NCI-H1436 (cell line): ENCODE data around the gene DPP6.

Source experiments
- DNase-seq: peaks from one replicate; lab custom pipeline; 2025; lab: John Stamatoyannopoulos, UW

Gene DPP6

DNA sequence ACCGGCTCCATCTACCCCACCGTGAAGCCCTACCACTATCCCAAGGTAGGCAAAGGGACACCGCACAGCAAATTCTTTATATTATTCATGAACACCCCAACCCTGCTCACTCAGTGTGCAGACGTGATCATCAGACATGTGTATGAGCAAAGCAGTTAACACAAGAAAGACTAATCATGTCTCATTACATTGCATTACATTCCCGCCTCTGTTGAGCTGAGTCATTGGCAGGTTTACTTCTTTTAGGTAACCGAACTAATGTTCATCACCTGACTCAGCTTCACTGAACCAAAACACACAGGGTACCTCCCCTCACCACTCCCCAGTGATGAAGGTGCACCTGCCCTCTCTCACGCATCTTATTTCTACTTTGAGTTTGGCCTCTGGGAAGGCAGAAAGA is 717.3 kb downstream of the DPP6 start:
- DNase-seq = no peak

DNA sequence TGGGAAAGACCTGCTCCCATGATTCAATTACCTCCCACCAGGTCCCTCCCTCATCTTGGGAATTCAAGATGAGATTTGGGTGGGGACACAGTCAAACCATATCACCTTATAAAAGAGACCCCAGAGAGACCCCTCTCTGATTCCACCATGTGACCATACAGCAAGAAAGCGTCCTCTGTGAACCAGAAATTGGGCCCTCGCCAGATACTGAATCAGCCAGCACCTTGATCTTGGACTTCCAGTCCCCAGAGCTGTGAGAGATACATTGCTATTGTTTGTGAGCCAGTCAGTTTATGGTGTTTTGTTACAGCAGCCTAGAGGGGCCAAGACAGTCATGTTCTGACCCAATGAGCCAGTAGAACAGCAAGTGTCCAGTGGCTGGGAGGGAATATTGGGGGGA is 718.2 kb downstream of the DPP6 start:
- no peak for DNase-seq

DNA sequence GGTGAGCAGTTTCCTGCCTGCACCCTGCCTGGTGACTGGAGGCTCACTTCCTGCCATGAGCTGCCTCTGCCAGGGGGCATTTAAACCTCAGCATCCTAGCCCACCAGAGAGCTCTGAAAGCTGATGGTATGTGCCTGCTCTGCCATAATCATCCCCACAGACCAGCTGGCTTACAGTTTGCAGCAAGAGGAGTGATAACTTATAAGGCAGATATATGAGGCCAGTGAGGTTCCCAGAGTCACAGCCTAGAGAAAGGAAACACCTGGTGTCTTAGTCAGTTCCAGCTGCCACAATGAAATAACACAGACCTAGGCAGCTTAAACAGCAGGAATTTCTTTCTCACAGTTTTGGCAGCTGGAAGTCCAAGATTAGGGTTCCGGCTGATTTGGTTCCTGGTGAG is 718.8 kb downstream of the DPP6 start:
- DNase-seq = no peak

DNA sequence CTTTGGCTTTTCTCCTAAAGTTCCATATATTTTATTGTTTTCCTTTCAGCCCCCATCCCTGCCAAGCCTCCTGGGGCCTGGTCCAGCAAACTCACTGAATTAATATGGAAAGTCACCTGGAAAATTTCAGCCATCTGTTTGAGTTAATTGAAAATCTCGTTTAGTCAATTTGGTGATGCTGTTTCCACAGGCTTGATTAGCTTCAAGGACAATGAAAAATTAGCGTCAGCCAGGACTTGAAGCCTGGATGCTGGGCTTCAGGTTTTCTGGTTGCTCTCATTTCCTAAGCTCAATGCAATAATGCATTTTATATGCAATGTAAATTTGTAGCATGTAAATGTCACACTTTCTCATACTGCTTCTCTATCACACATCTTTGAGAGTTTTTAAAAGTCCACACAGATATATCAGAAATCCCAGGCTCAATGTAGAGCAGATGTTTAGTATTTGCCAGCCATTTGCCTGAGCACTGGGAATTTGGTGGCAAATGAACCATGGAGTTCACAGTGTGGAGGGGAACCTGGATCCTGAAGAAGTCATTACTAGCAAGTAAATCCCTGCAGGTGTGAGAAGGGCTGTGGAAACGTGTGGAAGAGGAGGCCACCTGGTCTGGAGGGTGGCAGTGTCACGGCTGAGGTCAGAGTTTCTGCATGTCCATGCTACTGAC is 722.2 kb downstream of the DPP6 start:
- DNase-seq = no peak

DNA sequence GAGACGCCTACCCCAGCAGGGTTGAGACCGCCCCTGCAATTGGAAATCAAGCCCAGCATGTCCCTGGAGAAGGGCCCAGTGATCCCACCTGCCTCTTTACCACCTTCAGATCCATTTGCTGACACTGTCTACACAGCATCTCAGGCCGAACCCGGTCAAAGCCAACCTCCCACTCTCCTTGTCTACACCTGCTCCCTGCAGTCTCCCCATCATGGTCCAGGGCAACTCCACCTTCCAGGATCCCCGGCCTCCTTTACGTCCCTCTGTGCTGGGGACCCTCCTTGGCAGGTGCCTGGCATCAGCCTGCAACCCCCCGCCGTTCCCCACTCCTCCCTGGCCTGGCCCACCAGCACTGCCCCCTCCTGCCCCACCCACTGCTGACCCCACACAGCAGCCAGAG is 723.5 kb downstream of the DPP6 start:
- DNase-seq = no peak

DNA sequence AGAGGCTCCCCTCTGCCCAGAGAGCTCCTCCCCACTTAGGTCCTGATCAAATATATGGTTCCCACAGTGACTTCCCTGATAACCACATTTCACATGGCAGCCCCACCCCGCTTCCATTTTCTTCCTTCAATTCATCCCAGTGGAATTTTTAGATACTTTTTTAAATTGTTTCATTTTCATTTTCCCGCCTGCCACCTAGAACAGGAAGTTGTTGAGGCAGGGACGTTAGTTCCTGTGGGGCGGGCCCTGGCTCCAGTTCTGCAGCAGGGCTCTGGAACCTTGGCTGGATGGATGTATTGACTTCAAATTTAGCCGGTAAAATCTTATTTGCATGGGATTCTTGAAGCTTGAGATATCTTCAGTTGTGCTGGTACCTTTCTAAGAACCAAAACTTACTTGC is 724.2 kb downstream of the DPP6 start:
- DNase-seq = no peak

DNA sequence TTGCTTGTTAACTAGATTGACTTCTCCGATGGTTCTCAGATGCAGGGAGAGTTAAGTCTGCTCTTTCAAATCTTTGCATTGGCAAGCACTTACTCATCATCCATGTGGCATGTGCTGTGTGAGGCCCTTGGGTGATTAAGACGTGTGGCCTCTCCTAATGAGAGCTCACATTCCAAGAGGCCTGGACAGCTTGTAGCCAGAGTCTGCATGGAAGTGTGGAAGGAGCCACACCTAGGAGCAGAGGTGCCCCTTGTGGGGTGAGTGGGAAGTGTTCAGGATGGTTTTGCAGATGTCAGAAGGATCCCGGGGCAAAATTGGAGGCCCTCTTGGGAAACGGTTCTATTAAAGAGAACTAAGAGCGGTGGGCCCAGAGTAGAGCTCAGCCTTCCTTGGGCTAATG is 724.8 kb downstream of the DPP6 start:
- no peak for DNase-seq

DNA sequence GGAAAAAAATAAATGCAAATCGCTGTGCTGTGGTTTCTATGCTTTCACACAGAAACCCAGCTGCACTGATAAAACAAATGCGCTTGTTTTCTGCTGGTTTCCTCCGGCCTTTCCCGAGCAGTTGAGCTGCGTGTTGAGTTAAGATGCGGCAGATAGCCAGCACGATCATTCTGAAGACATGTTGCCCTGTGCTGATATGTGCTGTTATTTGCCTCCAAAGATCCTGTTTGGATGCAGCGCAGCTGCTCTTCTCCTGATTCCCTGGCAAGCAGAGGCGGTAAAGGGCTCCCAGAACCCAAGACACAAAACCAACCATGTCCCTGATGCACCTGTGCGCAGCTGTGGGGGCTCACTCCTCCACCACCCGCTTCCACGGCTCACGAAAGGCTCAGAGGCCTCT is 725.3 kb downstream of the DPP6 start:
- DNase-seq = no peak

DNA sequence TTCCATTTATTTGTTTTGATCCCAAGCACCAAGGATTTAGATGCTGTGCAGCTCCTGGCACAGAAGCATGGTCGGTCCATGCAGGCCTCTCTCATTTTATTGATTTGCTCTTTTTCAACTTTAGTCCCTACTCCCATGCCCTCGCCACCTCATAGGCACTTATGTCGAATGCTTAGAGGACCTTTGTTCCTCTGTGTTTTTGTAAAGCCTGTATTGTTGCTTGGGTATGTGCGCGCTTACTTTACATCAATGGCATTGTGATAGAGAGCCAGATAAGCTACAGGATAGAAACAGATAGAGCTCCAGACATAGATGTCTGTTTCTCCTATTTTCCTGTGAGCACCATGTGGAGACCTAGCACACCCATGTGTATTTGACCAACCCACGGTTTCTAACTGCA is 725.7 kb downstream of the DPP6 start:
- no peak for DNase-seq

DNA sequence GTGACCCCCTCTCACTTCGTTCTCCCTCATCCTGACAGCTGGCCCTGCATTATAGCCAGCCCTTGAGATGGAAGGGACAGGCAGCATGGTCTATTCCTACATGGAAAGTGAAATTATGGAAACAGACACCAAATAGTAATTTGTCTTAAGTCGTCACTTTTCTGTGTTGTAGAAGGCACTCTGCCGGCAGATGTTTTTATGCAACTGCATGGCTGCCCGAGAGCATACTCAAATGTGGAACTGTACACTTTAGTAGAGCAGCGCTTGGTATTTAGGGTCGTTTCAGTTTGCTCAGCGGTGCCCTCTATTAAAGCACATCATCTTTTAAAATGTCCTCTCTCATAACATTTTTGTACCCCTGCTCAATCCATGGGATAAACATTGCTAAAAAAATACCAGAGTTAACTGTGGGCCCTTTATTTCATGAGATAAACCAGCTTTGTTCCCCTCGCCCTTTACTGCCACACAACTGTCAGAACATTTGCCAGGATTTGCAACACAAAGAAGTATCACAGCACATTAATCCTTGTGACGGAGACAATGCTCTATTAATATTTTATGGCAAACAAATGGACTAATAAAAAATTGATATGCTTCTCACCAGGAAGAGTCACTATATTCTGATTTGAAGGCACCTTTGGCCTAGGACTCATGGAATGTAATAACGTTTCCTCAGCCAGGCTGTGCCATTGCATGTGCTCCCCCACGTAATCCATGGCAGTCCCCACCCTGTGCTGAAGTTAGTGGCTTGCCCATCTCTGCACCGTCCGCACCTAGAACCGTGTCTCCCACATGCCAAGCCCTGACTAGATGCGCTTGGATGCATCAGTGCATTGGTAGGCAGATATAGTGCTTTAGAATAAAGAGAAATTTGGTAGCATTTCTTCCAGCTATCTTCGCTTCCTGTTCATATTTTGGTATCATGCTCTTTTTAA is 729.4 kb downstream of the DPP6 start:
- DNase-seq = no peak

DNA sequence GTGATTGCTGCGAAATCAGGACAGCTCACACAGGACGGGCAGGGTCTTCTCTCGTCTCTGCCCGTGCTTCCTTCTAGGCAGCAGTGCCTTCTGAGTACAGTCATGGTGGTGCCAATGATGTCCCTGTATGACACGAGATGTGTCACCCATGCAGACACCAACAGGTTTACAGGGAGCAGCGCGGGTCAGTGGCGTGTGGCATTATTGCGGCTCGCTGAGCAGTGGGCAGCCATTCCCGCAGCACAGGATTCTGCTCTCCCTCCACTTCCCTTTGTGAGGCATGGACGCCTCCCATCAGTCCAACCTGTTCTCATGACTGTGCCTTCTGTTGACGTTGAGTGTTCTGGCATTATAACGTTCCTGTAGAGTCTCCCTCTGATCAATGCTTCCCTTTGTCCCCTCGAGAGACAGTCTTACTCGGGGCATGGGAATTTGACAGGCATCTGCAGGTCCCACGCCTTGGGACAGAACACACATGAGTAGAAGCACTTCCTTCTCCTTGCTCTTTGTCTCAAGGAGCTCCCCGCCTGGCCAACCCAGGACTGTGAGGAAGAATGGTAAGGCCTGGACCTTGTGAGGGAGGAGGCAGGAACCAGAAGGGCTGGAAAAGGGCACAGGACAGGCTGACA is 731.2 kb downstream of the DPP6 start:
- DNase-seq = no peak

DNA sequence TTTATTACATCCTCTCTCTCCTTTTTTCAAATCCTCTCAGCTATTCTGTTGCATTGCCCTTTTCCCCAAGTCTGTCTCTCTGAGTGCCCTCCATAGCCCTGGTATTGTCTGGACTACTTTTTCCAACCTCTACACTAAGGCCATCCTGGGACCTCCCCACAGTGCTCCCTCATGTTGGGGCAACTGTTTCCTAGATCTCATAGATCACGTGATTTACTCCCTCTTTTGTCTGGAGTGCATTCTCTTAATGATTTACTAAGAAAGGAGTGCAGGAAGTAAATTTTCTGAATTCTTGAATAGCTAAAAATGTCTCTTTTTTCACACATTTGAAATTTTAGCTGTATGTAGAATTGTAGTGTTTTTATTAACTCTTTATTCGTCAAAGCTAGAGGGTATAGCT is 733.7 kb downstream of the DPP6 start:
- no peak for DNase-seq

DNA sequence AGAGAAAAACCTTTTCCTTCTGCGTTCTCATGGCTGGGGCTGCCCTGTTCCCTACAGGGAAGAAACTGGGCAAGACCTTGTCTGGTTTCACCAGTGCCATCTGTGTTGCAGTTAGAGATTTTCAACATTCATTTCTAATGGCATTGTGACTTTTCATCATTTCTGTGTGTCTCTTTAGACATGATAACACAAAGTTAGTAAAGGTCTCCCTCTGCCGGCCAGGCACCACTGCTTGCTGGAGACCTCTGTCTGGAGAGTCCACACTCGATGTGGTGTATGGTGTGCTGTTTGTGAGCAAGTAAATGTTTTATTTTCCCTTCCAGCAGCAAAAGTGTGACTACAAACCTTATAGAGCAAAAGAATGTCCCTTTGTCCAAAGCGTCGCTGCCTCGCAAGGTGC is 737.2 kb downstream of the DPP6 start:
- DNase-seq = no peak

DNA sequence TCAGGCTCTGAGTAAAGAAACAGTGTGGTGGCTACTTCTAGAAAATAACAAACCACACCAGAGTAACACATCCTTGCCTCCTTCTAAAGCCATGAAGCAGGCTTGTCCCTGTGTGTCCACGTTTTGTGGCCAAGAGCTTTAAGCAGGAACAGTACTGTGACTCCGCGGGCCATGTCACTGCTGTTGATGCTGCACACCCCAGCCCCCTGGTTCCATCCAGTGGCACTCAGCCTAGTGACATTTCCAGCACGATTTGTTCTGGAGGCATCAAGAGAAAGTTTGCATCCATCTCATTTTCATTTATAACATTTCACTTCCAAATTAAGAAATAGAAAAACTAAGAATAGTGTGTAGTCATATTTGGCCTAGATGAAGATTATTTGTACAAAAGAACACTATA is 739.4 kb downstream of the DPP6 start:
- DNase-seq = no peak

DNA sequence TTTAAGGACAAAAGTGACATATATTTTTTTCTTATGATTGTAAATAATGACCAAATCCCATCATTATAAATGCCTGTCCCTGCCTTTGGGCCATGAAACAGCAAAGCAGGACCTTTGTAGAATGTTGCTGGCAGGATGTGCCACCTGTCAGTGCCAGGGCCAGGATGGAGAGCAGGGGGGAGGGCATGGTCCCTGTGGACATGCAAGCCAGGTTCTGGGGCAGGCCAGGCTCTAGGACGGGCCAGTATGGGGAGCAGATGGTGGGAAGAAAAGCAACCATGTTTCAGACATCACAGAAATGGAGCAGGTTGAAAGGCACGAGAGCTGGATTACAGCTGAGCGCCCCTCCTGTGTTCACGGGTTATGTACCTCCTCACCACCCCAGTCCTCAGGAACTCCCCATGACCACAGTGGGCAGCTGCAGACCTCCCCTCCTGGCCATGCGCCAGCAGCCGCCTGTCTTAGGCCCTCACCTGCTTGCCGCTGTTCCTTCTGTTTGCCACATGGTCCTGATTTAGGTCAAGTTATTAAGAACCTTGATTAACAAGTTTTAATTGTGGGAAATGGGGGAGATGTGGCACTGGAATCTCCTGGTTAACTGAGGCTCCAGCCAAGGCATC is 740.3 kb downstream of the DPP6 start:
- DNase-seq = no peak

DNA sequence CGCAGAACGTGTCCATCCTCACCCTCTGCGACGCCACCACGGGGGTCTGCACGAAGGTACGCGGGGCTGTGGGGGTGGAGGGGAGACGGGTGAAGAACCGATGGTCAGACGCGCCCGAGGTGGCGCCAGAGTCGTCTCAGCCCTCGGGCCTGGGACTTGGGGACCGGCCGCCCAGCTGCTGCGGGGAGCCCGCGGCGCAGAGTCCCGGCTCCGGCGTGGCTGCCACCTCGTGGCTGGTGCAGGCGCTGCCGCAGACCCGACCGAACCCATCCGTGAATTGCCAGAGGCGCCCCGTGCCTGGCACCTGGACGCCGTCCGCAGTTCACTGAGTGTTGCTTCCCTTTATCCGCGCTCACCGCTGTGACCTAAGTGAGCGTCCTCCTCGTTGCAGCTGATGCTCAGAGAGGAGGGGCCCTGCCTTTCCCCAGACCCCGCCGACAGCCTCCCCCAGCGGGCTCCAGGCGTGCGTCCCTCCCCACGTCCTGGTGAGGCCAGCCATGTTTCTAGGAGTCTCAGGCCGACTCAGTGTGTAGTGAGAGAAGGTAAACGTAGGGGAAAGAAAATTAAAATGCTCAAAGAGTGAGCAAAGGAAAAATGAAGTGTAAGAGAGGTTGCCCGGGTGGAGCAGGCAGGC is 742.1 kb downstream of the DPP6 start:
- no peak for DNase-seq

DNA sequence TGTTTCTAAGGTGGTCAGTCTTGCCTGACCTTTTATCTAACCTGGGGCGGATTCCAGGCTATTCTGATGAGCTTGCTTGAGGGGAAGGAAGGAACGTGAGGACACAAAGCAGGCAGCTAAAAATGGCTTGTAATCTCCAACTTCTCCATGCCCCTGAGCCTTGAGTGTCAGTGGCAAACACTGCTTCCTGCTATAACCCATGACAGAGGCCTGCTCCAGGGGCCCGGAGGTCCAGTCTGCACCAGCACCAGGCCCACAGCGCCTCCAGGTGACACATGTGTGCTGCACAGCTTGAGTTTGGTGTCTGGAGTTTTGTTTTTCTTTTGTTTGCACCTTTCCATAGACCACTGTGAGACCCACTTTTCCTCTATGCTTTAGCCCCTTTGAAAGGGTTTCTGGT is 742.8 kb downstream of the DPP6 start:
- no peak for DNase-seq

DNA sequence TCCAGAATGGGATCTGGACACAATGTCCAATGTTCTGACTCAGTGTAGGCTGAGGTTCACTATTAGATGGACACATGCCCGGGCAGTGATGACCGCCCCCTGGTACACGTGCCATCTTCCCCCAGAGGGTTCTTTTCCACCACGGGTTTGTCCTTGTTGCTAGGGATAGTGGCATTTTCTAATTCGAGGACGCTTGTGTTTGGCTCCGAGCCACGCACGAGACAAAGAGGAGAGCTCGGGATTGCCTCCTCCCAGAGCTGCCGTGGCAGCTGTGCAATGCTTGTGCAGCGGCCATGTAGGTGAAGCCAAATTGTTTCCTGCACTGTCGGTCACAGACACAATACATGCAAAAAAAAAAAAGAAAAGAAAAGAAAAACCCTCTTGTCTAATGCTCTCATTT is 743.2 kb downstream of the DPP6 start:
- peak; percentile 26 for DNase-seq

DNA sequence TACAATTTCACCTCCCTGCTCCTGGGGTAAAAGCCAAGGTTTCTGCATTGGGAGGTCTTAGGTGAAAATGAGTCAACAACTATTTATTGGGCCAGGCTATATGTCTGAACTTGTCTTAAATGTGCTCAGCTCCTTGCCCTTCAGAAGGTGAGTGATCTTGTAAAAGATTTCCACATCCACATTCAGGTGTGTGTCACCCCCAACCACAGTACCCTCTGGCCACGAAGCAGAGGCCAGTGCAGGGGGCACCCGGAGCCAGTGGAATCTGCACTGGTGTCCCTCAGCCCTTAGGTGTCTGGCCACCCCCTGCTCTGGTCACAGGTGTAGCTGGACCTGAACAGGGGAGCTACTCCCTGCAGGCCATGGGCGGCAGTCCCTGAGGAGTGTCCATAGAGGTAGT is 752.3 kb downstream of the DPP6 start:
- DNase-seq = no peak

DNA sequence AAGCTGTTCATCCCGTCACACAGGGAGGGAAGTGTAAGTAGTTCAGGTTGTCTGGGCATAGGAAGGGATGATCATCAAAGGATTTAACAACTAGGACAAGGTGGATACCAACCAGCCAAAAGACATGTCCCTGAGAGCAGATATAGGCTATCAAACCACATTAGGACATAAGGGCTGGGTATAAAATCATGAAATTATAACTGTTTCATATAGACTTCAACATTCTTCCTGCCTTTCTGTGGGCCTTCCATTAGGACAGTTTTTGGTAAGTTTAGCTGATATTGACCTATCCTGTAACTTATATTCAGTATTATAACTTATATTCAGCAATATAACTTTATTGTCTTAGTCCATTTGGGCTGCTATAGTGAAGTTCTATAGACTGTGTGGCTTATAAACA is 759.8 kb downstream of the DPP6 start:
- no peak for DNase-seq

DNA sequence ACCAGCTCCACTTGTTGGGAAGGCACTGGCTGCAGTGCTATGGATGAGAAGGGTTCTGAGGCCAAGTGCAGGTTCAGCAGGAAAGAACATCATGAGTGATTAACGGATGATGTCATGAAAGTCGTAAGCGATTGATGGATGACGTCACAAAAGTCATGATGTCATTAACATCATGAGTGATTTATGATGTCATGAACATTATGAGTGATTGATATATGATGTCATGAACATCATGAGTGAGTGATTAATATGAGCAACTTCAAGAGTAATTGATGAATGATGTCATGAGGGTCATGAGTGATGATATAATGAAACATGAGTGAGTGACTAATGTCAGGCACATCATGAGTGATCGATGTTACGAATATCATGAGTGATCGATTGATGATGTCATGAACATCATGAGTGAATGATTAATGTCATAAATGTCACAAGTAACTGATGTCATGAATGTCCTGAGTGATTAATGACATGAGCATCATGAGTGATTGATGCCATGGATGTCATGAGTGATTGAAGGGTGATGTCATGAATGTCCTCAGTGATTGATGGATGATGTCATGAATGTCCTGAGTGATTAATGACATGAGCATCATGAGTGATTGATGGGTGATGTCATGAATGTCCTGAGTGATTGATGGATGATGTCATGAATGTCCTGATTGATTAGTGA is 765.2 kb downstream of the DPP6 start:
- no peak for DNase-seq

DNA sequence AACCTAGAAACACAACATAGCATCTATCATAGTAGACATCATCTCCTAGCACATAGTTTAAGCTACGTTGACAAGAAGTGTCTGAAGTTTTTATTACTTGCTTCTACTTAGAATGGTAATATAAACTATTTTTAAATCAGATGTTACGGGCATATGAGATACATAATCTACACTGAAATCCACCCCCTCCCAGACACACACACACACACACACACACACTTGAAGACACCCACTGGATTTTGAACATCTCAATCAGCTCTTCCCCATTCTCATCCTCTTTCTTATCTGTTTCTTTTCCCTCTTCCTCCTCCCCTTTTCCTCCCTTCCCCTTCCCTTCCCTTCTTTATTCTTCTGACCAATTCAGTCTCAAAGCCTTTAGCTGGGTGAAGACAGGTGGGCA is 774.8 kb downstream of the DPP6 start:
- DNase-seq = no peak
